Inflammatory macrophage treated with lipopolysaccharide for 1 hour (primary cell): ENCODE data around the gene XIST.
"Not testable (repeated sequence)": the region's sequence is repeated elsewhere in the genome, so short reads cannot be mapped to it uniquely, and the experiment has no call there.

Experiments used
- DNase-seq, 2 donors: peaks; one replicate each; pipeline ENCODE4 v3.0.0-alpha.2; 2020 to 2022

XIST gene

DNA sequence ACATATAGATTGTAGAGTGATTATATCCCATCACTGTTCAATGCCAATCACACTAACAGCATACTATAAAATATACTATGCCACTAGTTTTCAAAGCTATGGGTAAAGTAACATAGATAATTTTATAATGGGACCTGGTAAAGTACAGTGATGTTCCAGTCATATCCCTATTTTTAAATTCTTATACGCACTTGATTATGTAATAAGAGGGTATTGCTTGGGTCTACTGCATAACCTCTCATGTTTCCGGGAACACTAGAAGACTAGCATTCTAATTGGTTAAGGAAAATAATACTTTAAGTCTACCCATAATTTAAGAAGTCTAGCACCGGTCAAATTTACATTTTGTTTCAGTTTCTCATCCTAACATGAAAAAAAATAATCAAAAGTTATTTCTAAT is 14.4 kb downstream of the XIST start:
- no peak for DNase-seq

DNA sequence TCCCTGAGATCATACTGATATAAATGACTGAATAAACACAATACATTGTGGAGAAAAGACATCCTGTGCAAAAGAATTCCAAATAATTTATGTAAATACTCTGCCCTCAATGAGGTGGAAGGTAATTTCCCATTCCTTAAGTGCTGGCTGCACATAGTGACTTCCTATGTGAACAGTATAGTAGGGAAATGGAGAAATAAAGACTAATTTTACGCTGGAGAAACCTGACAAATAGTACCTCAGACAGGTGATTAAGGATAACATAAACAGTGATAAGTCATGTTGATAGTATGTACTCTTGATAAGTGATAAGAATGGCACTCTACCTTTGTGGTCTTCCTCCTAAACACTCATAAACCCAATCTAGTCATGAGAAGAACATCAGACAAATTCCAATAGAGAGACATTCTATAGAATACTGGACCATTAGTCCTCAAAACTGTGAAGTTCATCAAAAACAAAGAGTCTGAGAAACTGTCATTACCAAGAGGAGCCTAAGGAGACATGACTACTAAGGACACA is 15.5 kb downstream of the XIST start:
- no peak for DNase-seq

DNA sequence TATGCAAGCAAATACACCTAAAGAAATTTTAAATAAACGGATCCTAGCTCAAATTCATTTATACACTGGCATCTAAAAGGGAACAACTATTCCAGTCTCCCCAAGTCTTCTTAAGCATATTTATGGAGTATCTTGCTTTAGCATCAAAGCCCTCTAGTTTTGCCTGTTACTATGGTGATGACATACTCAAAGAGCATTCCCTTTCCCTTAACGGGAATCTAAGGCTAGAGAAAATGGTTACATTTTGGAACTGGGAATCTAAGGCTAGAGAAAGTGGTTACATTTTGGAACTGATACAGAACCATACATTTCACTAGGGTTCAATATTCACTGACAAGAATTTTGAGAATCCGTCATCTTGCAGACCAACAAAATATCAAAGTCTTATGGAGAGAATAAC is 18.3 kb downstream of the XIST start:
- no peak for DNase-seq

DNA sequence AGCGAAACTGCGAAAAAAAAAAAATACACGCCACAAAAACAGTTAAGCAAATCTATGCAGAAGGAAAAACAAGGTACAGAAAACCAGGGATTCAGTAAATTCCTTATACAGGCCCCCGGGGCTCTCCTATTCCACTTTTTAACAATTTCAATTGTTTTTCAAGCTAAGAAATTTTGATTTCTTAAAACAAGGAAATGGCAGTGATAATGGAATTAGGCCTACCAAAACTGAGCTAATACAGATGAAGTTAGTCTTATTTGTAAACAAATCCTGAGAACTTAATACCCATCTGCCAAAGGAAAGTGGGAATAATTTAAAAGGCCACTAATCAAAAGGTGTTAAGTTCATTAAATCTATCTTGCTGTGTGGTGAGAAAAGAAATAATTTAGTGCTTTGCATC is 20.2 kb downstream of the XIST start:
- DNase-seq = no peak

GRCh38 chrX:73831500-73831899 is 21.0 kb downstream of the XIST start:
- no peak for DNase-seq

- no peak for DNase-seq
These were observed 21.8 kb downstream of the XIST start for GRCh38 chrX:73830489-73831414.

GRCh38 chrX:73829890-73830466 is 22.5 kb downstream of the XIST start:
- DNase-seq = no peak

GRCh38 chrX:73828080-73828720 is 24.3 kb downstream of the XIST start:
- no peak for DNase-seq

- DNase-seq = no peak
These were observed 25.1 kb downstream of the XIST start for GRCh38 chrX:73827406-73827805.

DNA sequence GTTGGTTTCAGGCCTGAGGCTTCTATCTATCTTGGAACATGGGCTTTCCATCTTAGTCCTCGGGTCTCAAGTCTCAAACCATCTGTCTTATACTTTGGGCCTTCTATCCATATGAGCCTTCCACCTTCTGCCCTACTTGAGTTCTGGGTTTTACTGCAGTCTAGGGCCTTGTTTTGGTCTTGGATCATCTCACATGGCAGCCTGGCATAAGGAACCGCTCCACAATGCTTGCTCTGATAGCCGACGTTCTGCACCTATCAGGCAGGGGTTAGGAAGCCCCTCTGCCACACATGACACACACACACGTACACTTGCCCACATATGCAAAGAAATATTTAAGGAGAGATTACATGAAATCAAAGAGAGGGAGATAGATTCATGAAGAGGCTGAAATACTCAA is 25.5 kb downstream of the XIST start:
- DNase-seq = no peak

- DNase-seq = no peak
These were observed 26.9 kb downstream of the XIST start for GRCh38 chrX:73825569-73825968.

- no peak for DNase-seq
These were observed 29.0 kb downstream of the XIST start for GRCh38 chrX:73823473-73824004.

- DNase-seq = no peak
These were observed 29.7 kb downstream of the XIST start for GRCh38 chrX:73822775-73823174.

DNA sequence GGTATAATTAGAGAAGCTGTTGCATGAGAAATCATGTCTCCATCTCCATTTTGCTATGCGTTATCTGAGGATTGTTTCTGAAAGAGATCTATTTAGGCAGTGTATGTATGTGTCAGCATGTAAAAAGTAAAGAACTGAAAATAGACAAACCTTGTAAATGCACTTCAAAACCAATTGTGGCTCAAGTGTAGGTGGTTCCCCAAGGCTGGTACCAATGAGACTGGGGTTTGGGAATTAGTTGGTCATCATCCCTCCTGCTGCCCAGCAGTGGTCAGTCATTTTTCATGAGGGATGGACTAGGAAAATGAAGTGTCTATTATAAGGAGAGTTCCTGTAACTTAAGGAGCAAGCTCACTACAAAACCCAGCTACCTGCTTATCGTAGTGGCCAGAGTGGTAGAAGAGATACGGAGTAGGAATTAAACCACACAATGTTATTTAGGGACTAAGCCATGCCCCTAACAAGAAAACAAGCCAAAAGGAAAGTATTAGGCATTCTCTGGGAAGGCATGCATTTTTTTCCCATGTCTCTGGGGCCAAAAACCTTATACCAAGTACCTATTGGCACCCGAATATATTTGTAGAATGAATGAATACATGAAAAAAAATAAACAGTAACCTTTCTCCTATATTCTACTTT is 30.5 kb downstream of the XIST start:
- no peak for DNase-seq

DNA sequence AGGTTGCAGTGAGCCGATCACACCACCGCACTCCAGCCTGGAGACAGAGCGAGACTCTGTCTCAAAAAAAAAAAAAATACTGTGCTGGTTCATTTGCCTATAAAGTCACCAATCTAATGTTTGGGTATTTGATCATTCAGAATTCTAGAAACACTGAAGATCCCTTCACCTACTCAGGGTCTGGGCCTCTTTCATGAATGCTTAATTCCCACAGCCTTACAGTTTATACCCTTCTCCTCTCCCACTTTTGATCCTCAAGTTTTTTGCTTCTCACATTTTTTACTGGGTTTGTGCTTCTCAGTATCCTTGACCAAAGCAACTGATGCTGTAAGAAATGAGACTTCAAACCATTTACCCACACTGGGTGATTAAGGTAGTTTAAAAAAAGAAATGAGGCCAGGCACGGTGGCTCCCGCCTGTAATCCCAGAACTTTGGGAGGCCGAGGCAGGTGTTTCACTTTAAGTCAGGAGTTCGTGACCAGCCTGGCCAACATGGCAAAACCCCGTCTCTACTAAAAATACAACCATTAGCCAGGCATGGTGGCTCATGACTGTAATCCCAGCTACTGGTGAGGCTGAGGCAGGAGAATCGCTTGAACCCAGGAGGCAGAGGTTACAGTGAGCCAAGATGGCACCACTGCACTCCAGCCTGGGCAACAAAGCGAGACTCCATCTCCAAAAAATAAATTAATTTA is 32.5 kb downstream of the XIST start:
- not testable (repeated sequence) for DNase-seq

DNA sequence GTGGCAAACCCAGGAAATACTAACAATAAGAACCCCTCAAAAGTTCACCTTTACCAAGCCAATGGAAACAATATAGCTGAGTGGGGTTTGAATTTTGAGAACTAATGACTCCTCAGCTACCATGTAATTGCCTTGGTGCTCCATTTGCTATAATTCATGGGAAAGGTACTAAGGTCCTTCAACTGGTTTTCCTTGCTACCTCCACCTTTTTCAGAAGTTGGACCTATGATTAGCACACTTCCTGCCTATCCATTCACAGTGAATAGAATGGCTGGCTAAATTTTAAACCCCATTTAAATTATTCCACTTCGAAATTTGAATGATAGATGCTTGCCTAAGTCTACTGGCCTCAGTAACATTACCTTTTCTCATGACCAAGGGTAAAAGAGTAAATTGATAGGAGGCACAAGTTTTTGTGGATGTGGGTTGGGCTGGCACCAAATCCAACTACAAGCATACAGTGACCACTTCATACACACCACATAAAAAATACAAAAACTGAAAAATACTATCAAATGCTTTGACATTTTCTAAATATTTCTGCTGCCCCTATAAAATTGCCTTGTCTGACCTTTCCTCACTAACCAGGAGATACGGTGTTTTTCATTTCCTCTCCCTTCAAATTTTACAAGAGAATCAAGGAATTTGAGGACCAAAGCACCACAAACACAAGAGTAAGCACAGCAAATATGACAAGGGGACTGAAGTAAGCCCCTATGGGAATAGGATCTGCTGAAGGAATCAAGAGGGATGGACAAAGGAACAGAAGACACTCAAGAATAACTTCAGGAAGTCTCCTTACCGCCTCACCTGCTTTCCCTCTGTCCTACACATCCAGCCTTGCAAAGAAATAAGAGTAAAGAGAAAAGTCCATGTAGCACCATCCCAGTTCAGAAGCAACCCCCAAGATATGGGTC is 34.1 kb downstream of the XIST start:
- DNase-seq = no peak

DNA sequence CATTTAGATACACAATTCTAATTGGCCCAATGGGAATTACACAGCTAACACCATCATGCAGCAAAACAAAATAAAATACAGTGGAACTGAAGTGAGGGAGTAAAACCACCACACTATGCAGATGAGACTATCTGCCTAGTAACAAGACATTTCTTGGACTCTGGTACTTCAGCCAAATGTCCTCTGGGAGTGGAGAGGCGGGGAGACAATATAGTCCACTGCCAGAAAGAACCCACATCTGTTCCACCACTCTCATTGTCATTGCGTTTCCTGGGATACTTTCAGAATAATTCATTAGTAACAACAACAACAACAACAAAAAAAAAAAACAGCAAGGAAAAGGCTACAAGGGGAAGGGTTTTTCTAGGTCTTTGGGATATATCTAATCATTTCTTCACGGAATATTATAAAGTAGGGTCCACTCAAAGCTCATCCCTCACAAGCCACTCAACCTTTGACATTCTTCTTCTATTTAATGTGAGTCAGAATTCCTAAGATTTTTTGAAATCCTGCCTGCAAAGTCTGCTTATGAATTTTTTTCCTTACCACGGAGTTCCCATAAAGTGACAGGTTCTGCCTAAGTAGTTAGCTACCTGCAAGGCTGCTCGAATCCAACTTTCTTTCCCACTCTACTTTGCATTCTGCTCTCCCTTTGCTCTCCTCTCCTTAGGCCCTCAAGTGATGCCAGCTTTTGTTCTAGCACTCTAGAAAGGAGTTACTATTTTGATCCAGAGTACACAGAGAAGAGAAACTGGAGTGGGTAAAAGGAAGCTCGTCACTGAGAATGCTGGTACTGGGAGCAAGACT is 34.9 kb downstream of the XIST start:
- no peak for DNase-seq

DNA sequence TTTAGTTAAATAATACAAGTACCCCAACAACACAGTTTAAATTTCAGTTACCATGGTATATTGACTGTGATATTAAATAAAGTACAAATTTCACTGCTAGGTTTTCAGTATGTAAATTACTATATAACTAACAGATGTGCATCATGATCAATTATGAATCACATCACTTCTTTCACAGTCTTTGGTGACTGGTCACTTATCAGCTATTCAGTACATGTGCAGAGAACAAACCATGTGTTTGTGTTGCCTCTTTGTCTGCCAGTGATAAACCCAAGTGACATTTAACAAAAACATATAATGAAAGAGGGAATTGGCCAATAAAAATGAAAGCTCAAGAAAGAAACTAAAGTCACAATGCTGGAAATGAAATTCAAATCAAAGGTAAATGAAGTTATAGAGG is 40.3 kb downstream of the XIST start:
- no peak for DNase-seq

GRCh38 chrX:73804109-73804508 is 48.4 kb downstream of the XIST start:
- DNase-seq = not testable (repeated sequence)

GRCh38 chrX:73799888-73800287 is 52.6 kb downstream of the XIST start:
- DNase-seq = no peak
